ENCODE data around the gene GSDME. TPM values are rescaled to one million over a fixed set of nuclear protein-coding genes. Genes with fewer than 3 reads are reported as not detected.
"Not testable (repeated sequence)": the region's sequence is repeated elsewhere in the genome, so short reads cannot be mapped to it uniquely, and the experiment has no call there.

The GSDME gene
- total RNA-seq, 1 experiment from 2014 or later: 37.2 TPM

GRCh38 chr7:24752073-24752800 lies 5.0 kb downstream of the GSDME start:
- in situ Hi-C loops (cut with HindIII; ENCODE audit: low pct_unique_long_range_greater_than_20kb, low sequenced_read_pairs): no loop called here
- no peak for DNase-seq (ENCODE audit: low read depth, low spot score)

- in situ Hi-C loops (cut with HindIII; ENCODE audit: low pct_unique_long_range_greater_than_20kb, low sequenced_read_pairs): no loop called here
Observed at GRCh38 chr7:24751484-24751883, 5.8 kb downstream of the GSDME start.

GRCh38 chr7:24750441-24751055 lies 6.7 kb downstream of the GSDME start:
- peak; percentile 28 for DNase-seq (ENCODE audit: low read depth, low spot score)
- in situ Hi-C loops (cut with HindIII; ENCODE audit: low pct_unique_long_range_greater_than_20kb, low sequenced_read_pairs): no loop called here

More at GRCh38 chr7:24751484-24751883, 5.8 kb downstream of the GSDME start:
- DNase-seq (ENCODE audit: low read depth, low spot score): no peak

- DNase-seq (ENCODE audit: low read depth, low spot score): no peak
- in situ Hi-C loops (cut with HindIII; ENCODE audit: low pct_unique_long_range_greater_than_20kb, low sequenced_read_pairs): no loop called here
Observed at GRCh38 chr7:24748521-24748920, 8.7 kb downstream of the GSDME start.

DNA sequence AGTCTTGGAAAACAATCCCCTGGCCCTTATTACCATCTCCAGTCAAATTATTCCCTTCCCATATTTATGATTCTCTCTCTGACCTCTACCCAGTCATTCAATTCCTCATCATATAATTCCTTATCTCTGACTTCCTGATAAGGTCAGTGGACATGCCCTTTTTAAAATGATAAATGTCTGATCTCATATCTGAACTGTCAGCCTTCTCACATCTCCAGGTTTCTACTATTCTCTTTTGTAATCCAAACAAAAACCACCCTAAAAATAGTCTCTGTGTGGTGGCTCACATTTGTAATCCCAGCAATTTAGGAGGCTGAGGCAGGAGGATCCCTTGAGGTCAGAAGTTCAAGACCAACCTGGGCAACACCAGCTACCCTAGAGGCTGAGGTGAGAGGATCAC lies 11.9 kb downstream of the GSDME start:
- in situ Hi-C loops (cut with HindIII; ENCODE audit: low pct_unique_long_range_greater_than_20kb, low sequenced_read_pairs): no loop called here

GRCh38 chr7:24743471-24743870 lies 13.8 kb downstream of the GSDME start:
- no peak for DNase-seq (ENCODE audit: low read depth, low spot score)
- in situ Hi-C loops (cut with HindIII; ENCODE audit: low pct_unique_long_range_greater_than_20kb, low sequenced_read_pairs): no loop called here

More for the DNA sequence above, 11.9 kb downstream of the GSDME start:
- no peak for DNase-seq (ENCODE audit: low read depth, low spot score)

DNA sequence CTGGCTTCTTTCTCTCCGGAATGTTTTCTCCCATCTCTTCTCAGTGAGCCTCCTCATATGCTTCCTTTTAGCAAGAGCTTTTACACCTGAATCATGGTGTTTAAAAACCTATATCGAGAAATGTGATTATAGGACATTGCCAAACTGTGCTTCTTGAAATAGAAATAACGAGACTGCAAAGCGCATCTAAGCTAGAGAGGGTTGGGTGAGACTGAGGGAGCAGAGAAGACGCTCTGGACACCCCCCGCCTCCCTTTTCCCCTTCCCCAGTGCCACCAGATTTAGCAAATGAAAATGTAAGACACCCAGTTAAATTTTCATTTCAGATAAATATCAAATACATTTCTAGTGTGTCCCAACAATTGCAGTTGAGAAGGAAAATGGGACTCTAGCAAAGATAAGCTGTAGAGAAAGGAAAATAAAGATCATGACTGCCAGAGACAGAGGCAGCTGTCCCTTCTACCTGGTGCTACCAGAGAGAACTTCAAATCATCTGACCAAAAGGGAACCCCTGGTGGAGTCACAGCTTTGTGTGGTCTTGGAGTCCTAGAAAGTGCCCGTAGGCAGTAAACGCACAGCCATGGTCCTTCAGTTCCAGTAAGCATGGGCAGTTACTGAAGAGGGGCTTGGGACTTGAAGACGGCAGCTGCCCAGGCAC lies 14.6 kb downstream of the GSDME start:
- DNase-seq (ENCODE audit: low read depth, low spot score): no peak
- in situ Hi-C loops (cut with HindIII; ENCODE audit: low pct_unique_long_range_greater_than_20kb, low sequenced_read_pairs): no loop called here

DNA sequence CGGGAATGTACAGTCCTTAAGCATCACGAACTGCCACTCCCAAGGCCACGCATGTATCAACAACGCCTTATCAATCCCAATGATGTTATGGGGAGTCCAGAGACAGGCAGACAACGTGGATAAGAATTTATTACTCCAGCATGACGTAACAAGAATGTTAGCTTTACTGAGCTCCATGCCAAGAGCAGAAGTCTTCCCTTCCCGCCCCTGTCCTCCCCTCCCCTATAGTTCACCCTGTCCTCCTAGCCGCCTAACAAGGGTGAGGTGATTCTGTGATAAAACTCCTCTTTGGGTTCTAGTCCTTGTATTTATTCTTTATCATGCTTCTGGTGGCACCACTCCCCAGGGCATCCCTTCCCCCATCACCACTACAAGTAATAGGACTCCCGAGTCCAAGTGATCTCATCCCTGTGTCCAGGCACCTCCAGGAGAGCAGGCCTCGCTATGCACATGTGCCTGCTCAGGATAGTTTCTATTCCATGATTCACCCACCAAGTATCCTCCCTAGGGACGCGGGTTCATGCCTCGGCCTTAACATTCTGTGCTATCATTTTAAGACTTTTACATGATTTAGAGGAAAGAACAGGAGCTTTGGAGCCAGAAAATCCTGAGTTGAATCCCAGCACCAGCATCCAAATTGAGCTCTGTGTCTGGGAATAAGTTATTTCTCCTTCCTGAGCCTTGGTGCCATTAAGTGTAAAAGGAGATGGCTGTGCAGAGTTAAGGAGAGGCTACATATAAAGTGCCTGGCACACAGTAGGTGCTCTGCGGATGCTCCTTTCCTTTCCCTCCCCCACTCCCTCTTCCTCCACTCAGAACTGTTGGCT lies 15.4 kb downstream of the GSDME start:
- no peak for DNase-seq (ENCODE audit: low read depth, low spot score)
- in situ Hi-C loops (cut with HindIII; ENCODE audit: low pct_unique_long_range_greater_than_20kb, low sequenced_read_pairs): no loop called here

DNA sequence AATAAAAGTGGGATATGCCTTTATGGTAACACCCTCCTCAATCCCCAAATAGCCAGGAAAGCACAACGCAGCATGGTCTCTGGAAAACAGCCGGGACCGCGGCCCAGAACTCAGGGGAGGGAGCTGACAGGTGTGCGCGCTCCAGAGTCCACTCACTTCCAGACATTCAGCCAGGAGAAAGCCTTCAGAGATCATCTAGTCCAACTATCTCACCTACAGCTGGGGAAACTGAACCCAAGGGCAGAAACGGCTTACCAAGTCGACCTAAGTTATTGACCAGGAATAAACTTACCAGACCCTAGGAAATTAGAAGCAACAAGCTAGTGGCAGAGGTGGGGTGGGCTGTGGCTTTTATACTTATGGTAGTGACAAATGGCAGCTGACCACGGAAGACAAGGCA lies 16.4 kb downstream of the GSDME start:
- in situ Hi-C loops (cut with HindIII; ENCODE audit: low pct_unique_long_range_greater_than_20kb, low sequenced_read_pairs): no loop called here
- DNase-seq (ENCODE audit: low read depth, low spot score): no peak

DNA sequence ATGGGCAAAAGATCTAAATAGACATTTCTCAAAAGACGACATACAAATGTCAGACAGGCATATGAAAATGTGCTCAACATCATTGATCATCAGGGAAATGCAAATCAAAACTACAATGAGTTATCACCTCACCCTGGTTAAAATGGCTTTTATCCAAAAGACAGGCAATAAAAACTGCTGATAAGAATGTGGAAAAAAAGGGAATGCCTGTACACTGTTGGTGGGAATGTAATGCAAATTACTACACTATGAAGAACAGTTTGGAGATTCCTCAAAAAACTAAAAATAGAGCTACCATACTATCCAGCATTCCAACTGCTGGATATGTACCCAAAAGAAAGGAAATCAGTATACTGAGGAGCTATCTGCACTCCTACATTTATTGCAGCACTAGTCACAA lies 18.0 kb downstream of the GSDME start:
- in situ Hi-C loops (cut with HindIII; ENCODE audit: low pct_unique_long_range_greater_than_20kb, low sequenced_read_pairs): no loop called here
- no peak for DNase-seq (ENCODE audit: low read depth, low spot score)

DNA sequence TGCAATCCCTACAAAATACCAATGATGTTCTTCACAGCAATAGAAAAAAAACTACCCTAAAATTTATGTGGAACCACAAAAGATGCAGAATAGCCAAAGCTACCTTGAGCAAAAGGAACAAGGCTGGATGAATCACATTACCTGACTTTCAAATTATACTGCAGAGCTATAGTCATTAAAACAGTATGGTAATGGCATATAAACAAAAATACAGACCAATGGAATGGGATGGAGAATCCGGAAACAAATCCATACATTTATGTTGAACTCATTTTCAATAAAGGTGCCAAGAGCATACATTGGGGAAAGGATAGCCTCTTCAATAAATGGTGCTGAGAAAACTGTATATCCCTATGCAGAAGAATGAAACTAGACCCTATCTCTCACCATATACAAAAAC lies 18.7 kb downstream of the GSDME start:
- no peak for DNase-seq (ENCODE audit: low read depth, low spot score)
- in situ Hi-C loops (cut with HindIII; ENCODE audit: low pct_unique_long_range_greater_than_20kb, low sequenced_read_pairs): no loop called here

DNA sequence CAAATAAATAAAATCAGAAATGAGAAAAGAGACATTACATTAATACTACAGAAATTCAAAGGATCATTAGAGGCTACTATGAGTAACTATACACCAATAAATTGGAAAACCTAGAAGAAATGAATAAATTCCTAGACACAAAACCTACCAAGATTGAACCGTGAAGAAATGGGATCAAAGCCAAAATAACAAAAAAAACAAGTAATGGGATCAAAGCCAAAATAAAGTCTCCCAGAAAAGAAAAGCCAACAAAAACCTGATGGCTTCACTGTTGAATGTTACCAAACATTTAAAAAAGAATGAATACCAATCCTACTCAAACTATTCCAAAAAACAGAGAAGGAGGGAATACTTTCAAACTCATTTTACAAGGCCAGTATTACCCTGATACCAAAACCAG lies 20.0 kb downstream of the GSDME start:
- DNase-seq (ENCODE audit: low read depth, low spot score): no peak
- in situ Hi-C loops (cut with HindIII; ENCODE audit: low pct_unique_long_range_greater_than_20kb, low sequenced_read_pairs): no loop called here

DNA sequence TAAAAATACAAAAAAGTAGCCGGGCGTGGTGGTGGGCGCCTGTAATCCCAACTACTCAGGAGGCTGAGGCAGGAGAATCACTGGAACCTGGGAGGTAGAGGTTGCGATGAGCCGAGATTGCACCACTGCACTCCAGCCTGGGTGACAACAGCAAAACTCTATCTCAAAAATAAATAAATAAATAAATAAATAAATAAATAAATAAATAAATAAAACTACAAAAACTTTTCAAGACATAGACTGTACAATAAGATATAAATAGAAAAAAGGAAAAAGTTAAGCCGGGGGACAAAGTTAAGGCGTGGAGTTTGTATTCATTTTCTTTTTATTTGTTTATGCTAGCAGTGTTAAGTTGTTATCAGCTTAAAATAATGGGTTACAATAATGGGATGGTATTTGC lies 21.7 kb downstream of the GSDME start:
- DNase-seq (ENCODE audit: low read depth, low spot score); in situ Hi-C loops (cut with HindIII; ENCODE audit: low pct_unique_long_range_greater_than_20kb, low sequenced_read_pairs): not testable (repeated sequence)

DNA sequence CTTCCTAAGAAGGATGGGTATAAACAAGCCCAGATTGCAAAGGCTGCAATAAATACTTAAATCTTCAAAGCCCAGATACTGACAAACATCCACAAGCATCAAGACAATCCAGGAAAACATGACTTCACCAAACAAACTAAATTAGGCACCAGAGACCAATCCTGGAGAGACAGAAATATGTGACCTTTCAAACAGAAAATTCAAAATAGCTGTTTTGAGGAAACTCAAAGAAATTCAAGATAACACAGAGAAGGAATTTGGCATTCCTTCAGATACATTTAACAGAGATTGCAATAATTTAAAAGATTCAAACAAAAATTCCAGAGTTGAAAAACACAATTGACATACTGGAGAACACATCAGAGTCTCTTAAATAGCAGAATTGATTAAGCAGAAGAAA lies 23.0 kb downstream of the GSDME start:
- in situ Hi-C loops (cut with HindIII; ENCODE audit: low pct_unique_long_range_greater_than_20kb, low sequenced_read_pairs): no loop called here
- no peak for DNase-seq (ENCODE audit: low read depth, low spot score)

- in situ Hi-C loops (cut with HindIII; ENCODE audit: low pct_unique_long_range_greater_than_20kb, low sequenced_read_pairs): no loop called here
- DNase-seq (ENCODE audit: low read depth, low spot score): no peak
Observed at GRCh38 chr7:24733414-24734060, 23.7 kb downstream of the GSDME start.

- in situ Hi-C loops (cut with HindIII; ENCODE audit: low pct_unique_long_range_greater_than_20kb, low sequenced_read_pairs): no loop called here
- DNase-seq (ENCODE audit: low read depth, low spot score): peak; percentile 33
Observed at GRCh38 chr7:24732646-24733413, 24.4 kb downstream of the GSDME start.

DNA sequence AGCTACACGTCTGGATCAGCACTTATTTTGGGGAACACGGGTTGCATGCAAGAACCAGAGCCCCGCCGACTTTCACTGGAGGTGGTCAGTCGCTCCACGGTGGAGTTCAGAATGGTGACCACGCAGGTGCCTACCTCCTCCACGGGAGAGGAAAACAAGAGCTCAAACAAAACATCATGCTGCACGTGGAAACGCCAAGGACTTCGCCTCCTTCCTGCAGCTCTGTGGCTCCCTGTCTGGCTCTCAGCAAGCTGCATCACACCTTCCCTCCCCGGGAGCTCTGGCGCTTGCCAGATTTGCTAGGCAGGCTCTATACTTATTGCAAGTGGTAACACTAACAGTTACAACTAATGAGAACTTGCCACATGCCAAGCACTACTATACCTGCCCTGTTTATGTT lies 26.0 kb downstream of the GSDME start:
- DNase-seq (ENCODE audit: low read depth, low spot score): no peak
- in situ Hi-C loops (cut with HindIII; ENCODE audit: low pct_unique_long_range_greater_than_20kb, low sequenced_read_pairs): no loop called here
